HCEC 1CT (cell line): ENCODE results near the gene OR2W3.
"Not testable (repeated sequence)": the region's sequence is repeated elsewhere in the genome, so short reads cannot be mapped to it uniquely, and the experiment has no call there.

ENCODE experiments used
- DNase-seq: peaks from one replicate; pipeline ENCODE4 v3.0.0-alpha.2; 2017

OR2W3 gene

GRCh38 chr1:247923941-247924340 is 28.6 kb downstream of the OR2W3 start:
- DNase-seq, result no peak

DNA sequence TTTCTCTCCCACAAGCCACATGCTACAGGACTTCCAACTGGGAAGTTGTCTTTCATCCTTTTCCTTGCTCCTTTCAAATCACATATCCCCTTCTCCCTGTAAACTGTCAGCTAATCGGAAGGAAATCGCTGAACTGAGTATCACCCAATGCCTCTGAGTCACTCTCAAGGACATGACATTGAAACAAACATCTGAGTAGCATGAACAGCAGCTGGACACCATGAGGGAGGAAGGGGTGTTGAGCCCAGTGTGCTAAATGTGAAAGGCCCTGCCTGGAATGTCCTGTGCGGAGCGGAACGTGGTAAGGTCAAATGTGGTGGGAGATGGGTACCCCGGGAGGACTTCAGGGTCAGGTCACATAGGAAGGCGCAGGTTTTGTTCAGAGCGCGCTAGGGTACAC is 29.5 kb downstream of the OR2W3 start, which contains the start of gene OR2AJ1:
Gene OR2AJ1 (plus strand): TSS at position 22 of the 400 bp plus-strand sequence. CDS start 8,880 bp downstream, outside the sequence.
- DNase-seq, result peak; percentile 39

DNA sequence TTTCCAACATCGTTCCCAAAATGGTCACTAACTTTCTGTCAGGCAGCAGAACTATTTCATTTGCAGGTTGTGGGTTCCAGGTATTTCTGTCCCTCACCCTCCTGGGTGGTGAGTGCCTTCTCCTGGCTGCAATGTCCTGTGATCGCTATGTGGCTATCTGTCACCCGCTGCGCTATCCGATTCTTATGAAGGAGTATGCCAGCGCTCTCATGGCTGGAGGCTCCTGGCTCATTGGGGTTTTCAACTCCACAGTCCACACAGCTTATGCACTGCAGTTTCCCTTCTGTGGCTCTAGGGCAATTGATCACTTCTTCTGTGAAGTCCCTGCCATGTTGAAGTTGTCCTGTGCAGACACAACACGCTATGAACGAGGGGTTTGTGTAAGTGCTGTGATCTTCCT is 38.6 kb downstream of the OR2W3 start:
- no peak for DNase-seq

DNA sequence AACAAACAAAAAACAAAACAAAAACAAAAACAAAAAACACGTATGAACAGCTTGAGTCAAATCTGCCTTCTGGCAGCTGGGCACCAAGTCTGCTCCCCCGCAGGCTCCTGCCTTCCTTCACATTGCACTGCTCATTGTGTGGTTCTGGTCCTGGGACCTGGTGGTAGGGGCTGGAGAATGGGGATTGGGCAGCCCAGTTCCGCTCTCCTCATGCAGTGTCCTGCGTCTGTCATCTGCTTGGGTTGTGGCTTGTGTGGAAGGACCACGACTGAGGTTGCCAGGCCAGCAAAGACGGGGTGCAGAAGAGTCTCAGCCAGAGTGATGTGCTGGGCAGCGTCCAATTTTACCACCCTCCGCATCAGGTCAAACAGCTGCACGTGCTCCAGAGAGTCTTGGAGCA is 40.4 kb downstream of the OR2W3 start:
- DNase-seq, result no peak

- DNase-seq, result no peak
These were observed 41.0 kb downstream of the OR2W3 start for GRCh38 chr1:247936415-247936814.

- not testable (repeated sequence) for DNase-seq
These were observed 41.8 kb downstream of the OR2W3 start for GRCh38 chr1:247936965-247937734.

DNA sequence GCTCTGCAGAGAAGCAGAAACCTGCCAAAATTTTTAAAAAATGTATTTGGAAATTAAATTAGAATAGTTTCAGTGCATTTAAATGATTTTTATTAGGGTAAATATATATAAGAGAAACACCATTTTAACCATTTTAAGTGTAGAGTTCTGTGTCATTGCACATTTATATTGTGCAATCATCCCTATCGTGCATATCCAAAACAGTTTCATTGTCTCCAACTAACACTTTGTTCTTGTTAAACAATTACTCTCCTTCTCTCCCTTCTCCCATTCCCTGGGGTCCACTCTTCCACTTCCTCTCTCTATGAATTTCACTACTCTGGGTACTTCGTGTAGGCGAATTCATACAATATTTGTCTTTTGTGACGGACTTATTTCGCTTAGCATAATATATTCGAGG is 47.2 kb downstream of the OR2W3 start:
- DNase-seq, result no peak
